ENCODE measurements around the gene PFKP. TPM values are rescaled to one million over a fixed set of nuclear protein-coding genes. Genes with fewer than 3 reads are reported as not detected.

Gene PFKP
- polyA plus RNA-seq, 2 of the 4 experiments (the other 2 are of a cell fraction): 164 to 279 TPM

GRCh38 chr10:3166496-3167290 lies 99.3 kb downstream of the PFKP start:
- no peak overlapping the region for H3K4me2 ChIP-seq
- H3K4me1 ChIP-seq: peaks cover 15% of the 10 kb centered on the region; the same call in 2 of the 3 replicates
- TF ChIP-seq EP300 (IDR thresholded peaks at IDR 0.05) (no peak), MAZ (IDR thresholded peaks at IDR 0.05; ENCODE audit: borderline replicate concordance, low read depth, low read length) (no peak), KDM5A (IDR thresholded peaks at IDR 0.05) (no peak), RARB (CRISPR knock-in tag; IDR thresholded peaks at IDR 0.05) (no peak), CBX2 (IDR thresholded peaks at IDR 0.05; ENCODE audit: borderline replicate concordance, low read depth) (no peak), RFX5 (IDR thresholded peaks at IDR 0.05) (no peak), ZNF302 (CRISPR knock-in tag; IDR thresholded peaks at IDR 0.05) (no peak), ESRRA (IDR thresholded peaks at IDR 0.05; ENCODE audit: borderline replicate concordance, low read length) (no peak), JUN (IDR thresholded peaks at IDR 0.05) (no peak), ATOH8 (CRISPR knock-in tag; IDR thresholded peaks at IDR 0.05; ENCODE audit: low read depth) (no peak), GATA3 (IDR thresholded peaks at IDR 0.05; ENCODE audit: borderline replicate concordance) (no peak), CHD2 (IDR thresholded peaks at IDR 0.05; ENCODE audit: low read length, partially characterized antibody) (no peak)
- no peaks in the 10 kb centered on the region for H3K9me3 ChIP-seq
- ChIA-PET POLR2A (interaction anchor here (0.8 kb wide), 1 partner anchor 13 kb away, joined by 3 read pairs; no protein-coding TSS in a partner anchor), CTCF (interaction anchor here (0.9 kb wide), 1 partner anchor 238 kb away, joined by 4 read pairs; no protein-coding TSS in a partner anchor)
- no peak overlapping the region for H3K27ac ChIP-seq
- DNase-seq (ENCODE audit: low read depth in 1 of 2, low spot score in 1 of 2): no peak
- no peak for ATAC-seq
- FAIRE-seq: no peak
- 89% methylated on average over 10 of the region's 10 CpGs for WGBS (ENCODE audit: missing lambda C conversion rate)
- H3K4me3 ChIP-seq: no peak overlapping the region

- FAIRE-seq (no peak), DNase-seq (ENCODE audit: low read depth in 1 of 2, low spot score in 1 of 2) (no peak), ATAC-seq (no peak)
- no peak for TF ChIP-seq EHMT2 (IDR thresholded peaks at IDR 0.05; ENCODE audit: low read depth)
- no peak for TF ChIP-seq BCL3 (IDR thresholded peaks at IDR 0.05)
- TF ChIP-seq RNF2 (IDR thresholded peaks at IDR 0.05; ENCODE audit: borderline replicate concordance, low read depth): no peak
- no peak for TF ChIP-seq CHD2 (IDR thresholded peaks at IDR 0.05; ENCODE audit: low read length, partially characterized antibody)
- no peak for TF ChIP-seq NR3C1 (IDR thresholded peaks at IDR 0.05)
- TF ChIP-seq JUN (IDR thresholded peaks at IDR 0.05): no peak
- no peak for TF ChIP-seq SMC3 (IDR thresholded peaks at IDR 0.05)
- TF ChIP-seq CBX8 (IDR thresholded peaks at IDR 0.05): no peak
- TF ChIP-seq PHF8 (IDR thresholded peaks at IDR 0.05; ENCODE audit: borderline replicate concordance, low read depth): no peak
- TF ChIP-seq CEBPB (IDR thresholded peaks at IDR 0.05): no peak
- TF ChIP-seq ESRRA (IDR thresholded peaks at IDR 0.05; ENCODE audit: borderline replicate concordance, low read length): no peak
- no peak for TF ChIP-seq POLR2A (IDR thresholded peaks at IDR 0.05; ENCODE audit: low read length)
- no peak for TF ChIP-seq E2F6 (IDR thresholded peaks at IDR 0.05; ENCODE audit: borderline replicate concordance, low read depth)
- no peak for TF ChIP-seq TP53 (CRISPR knock-in tag; IDR thresholded peaks at IDR 0.05)
- TF ChIP-seq HEYL (CRISPR knock-in tag; IDR thresholded peaks at IDR 0.05): no peak
- 85% methylated on average over 21 of the region's 21 CpGs for WGBS (ENCODE audit: missing lambda C conversion rate)
- POLR2A ChIA-PET: no interaction called here
- Histone ChIP-seq H3K4me3 (no peak overlapping the region), H3K4me2 (no peak overlapping the region), H3K4me1 (peaks cover 15% of the 10 kb centered on the region; the same call in 2 of the 3 replicates), H3K27ac (no peak overlapping the region), H3K9me3 (no peaks in the 10 kb centered on the region)
- CTCF ChIA-PET: interaction anchor here (0.9 to 1.2 kb wide), 2 partner anchors 48 to 239 kb away, joined by 3 to 4 read pairs; no protein-coding TSS in a partner anchor
These were observed 100.4 kb downstream of the PFKP start for GRCh38 chr10:3167611-3168330.

Data from A549 (cell line).